Testis (tissue), 2 donors: ENCODE measurements around the gene CEP68.

Experiments used
- CTCF ChIP-seq, 3 experiments: fragments of 450-650 bp in 2 of 3; fragments of 200-600 bp in 1 of 3; sonication (generic) in 1 of 3; IDR thresholded peaks; one replicate each; pipeline ENCODE4 v1.5.1; 2016 to 2019; ENCODE audit warnings: antibody characterized with exemption in 3 of 3, mild to moderate bottlenecking in 2 of 3, moderate library complexity in 1 of 3
- POLR2A ChIP-seq: fragments of 450-650 bp; IDR thresholded peaks from one replicate; pipeline ENCODE4 v1.6.1; 2017; ENCODE audit warnings: antibody characterized with exemption, mild to moderate bottlenecking, moderate library complexity

DNA sequence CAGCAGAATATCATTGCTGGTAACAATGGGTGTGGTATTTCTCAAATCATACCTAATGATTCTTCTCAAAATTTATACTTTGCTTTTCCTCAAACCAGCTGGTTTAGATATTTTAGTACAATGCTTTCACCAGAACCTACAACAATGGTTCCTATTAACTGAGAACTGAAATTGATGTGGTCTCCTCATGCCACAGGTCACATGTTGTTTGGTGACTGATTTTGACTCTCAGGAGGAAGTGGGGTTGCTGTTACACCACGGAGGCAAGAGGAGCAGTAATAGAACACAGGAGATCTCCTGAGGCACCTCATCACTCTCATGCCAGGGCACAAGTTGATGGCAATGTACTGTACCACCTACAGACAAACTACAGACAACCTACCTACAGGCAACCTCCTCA, 3.0 kb upstream of the CEP68 start:
- no peak for TF ChIP-seq CTCF (IDR thresholded peaks at IDR 0.05)
- no peak for TF ChIP-seq POLR2A
